ENCODE measurements around the gene RNASEH2B.

DNA sequence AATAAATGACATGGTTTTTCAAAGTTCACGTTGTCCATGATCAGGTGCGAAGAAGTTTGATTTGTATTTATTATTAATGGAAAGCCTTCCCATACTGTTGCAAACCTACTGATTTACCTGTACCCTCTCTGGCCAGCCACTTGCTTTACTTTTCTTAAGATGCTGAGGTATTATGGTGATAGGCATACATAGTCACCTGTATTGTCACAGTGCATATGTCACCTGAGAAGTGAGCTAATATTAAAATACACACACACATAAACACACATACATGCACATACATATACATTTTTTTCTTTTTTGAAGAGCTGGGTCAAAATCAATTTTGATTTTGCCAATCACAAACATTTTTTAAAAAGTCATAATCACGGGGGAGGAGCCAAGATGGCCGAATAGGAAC, 72.1 kb downstream of the RNASEH2B start:
- TF ChIP-seq, protein P1, sequence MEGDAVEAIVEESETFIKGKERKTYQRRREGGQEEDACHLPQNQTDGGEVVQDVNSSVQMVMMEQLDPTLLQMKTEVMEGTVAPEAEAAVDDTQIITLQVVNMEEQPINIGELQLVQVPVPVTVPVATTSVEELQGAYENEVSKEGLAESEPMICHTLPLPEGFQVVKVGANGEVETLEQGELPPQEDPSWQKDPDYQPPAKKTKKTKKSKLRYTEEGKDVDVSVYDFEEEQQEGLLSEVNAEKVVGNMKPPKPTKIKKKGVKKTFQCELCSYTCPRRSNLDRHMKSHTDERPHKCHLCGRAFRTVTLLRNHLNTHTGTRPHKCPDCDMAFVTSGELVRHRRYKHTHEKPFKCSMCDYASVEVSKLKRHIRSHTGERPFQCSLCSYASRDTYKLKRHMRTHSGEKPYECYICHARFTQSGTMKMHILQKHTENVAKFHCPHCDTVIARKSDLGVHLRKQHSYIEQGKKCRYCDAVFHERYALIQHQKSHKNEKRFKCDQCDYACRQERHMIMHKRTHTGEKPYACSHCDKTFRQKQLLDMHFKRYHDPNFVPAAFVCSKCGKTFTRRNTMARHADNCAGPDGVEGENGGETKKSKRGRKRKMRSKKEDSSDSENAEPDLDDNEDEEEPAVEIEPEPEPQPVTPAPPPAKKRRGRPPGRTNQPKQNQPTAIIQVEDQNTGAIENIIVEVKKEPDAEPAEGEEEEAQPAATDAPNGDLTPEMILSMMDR (IDR thresholded peaks at IDR 0.05): no peak
- TF ChIP-seq POLR2A (IDR thresholded peaks at IDR 0.05): no peak
